Bone marrow (tissue), 2 donors: ENCODE data around the gene MIA.
"Not testable (repeated sequence)": the region's sequence is repeated elsewhere in the genome, so short reads cannot be mapped to it uniquely, and the experiment has no call there.

Experiments used
- DNase-seq, 2 donors: peaks; one replicate each; lab custom pipeline; 2025; lab: John Stamatoyannopoulos, UW

Gene MIA

GRCh38 chr19:40774916-40775631, at the start of gene MIA:
TSS of gene MIA (plus strand) at chr19:40775521. CDS start at chr19:40775543, 22 bp downstream.
- no peak for DNase-seq

GRCh38 chr19:40726279-40726678, 49.0 kb upstream of the MIA start:
- DNase-seq: no peak

GRCh38 chr19:40730065-40730464, 45.3 kb upstream of the MIA start:
- not testable (repeated sequence) for DNase-seq

GRCh38 chr19:40732304-40732703, 43.0 kb upstream of the MIA start:
- not testable (repeated sequence) for DNase-seq

- DNase-seq: no peak
These were observed 42.2 kb upstream of the MIA start for GRCh38 chr19:40733149-40733548.

- DNase-seq: no peak
These were observed 40.1 kb upstream of the MIA start for GRCh38 chr19:40735013-40735771.

GRCh38 chr19:40736661-40737060, 38.7 kb upstream of the MIA start:
- no peak for DNase-seq

- no peak for DNase-seq
These were observed 38.1 kb upstream of the MIA start for GRCh38 chr19:40737102-40737644.

- no peak for DNase-seq
These were observed 36.1 kb upstream of the MIA start for GRCh38 chr19:40739030-40739839.

GRCh38 chr19:40739871-40740703, 35.2 kb upstream of the MIA start:
- no peak for DNase-seq

- DNase-seq: no peak
These were observed 34.6 kb upstream of the MIA start for GRCh38 chr19:40740747-40741146.

GRCh38 chr19:40741527-40742390, 33.6 kb upstream of the MIA start:
- no peak for DNase-seq

- no peak for DNase-seq
These were observed 32.8 kb upstream of the MIA start for GRCh38 chr19:40742477-40742876.

- DNase-seq: no peak
These were observed 32.4 kb upstream of the MIA start for GRCh38 chr19:40742886-40743285.

GRCh38 chr19:40743926-40744325, 31.4 kb upstream of the MIA start:
- DNase-seq: no peak

- no peak for DNase-seq
These were observed 30.5 kb upstream of the MIA start for GRCh38 chr19:40744554-40745401.

GRCh38 chr19:40745402-40745780, 29.9 kb upstream of the MIA start:
- no peak for DNase-seq

GRCh38 chr19:40747536-40747935, 27.8 kb upstream of the MIA start:
- no peak for DNase-seq

- DNase-seq: peak; percentile 97 to 99
These were observed 25.1 kb upstream of the MIA start, which contains the start of gene ACTMAP for GRCh38 chr19:40750058-40750873. TSS of gene ACTMAP (minus strand) at chr19:40750477. CDS start at chr19:40749803, 674 bp downstream.
